KG1 (cell line): Measurements from ENCODE around the gene DDOST.
"Not testable (repeated sequence)": the region's sequence is repeated elsewhere in the genome, so short reads cannot be mapped to it uniquely, and the experiment has no call there.

Source experiments
- DNase-seq: peaks from one replicate; lab custom pipeline; 2025; lab: John Stamatoyannopoulos, UW

Gene DDOST

GRCh38 chr1:20624709-20625108, 36.5 kb downstream of the DDOST start:
- DNase-seq, result no peak

DNA sequence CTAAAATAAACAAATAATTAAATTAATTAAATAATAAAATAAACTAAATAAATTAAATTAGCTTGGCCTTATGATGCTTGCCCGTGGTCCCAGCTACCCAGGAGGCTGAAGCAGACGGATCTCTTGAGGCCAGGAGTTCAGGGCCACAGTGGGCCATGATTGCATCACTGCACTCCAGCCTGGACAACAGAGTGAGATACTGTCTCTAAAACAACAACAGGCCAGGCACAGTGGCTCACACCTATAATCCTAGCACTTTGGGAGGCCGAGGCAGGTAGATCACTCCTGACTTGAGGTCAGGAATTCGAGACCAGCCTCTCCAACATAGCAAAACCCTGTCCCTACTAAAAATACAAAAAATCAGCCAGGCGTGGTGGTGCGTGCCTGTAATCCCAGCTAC, 40.2 kb downstream of the DDOST start:
- DNase-seq, result no peak

DNA sequence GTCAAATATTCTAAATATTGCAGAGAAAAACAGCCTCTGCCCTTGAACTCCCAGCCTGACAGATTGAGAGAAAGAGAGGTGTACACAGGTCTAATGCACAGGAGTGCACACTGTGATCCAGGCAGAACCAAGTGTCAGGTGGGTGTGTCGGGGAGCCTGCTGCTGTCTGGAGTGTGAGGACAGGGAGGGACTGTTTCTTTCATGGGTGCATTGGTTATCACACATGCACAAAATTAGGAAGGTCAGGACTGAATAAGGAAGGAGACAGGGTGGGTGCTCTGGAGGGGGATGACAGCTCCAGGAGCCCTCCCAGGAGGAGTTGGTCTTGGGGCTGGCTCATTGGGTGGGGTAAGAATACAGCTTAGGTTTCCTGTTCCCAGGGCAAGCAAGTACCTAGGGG, 41.2 kb downstream of the DDOST start:
- DNase-seq, result no peak

DNA sequence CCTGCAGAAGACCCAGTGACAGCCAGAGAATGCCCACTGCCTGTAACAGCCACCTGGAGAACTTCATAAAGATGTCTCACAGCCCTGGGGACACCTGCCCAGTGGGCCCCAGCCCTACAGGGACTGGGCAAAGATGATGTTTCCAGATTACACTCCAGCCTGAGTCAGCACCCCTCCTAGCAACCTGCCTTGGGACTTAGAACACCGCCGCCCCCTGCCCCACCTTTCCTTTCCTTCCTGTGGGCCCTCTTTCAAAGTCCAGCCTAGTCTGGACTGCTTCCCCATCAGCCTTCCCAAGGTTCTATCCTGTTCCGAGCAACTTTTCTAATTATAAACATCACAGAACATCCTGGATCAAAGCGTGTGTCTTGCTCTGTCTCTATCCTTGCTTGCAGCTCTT, 42.6 kb downstream of the DDOST start:
- DNase-seq, result no peak

GRCh38 chr1:20616847-20617487, 44.2 kb downstream of the DDOST start:
- DNase-seq, result no peak

DNA sequence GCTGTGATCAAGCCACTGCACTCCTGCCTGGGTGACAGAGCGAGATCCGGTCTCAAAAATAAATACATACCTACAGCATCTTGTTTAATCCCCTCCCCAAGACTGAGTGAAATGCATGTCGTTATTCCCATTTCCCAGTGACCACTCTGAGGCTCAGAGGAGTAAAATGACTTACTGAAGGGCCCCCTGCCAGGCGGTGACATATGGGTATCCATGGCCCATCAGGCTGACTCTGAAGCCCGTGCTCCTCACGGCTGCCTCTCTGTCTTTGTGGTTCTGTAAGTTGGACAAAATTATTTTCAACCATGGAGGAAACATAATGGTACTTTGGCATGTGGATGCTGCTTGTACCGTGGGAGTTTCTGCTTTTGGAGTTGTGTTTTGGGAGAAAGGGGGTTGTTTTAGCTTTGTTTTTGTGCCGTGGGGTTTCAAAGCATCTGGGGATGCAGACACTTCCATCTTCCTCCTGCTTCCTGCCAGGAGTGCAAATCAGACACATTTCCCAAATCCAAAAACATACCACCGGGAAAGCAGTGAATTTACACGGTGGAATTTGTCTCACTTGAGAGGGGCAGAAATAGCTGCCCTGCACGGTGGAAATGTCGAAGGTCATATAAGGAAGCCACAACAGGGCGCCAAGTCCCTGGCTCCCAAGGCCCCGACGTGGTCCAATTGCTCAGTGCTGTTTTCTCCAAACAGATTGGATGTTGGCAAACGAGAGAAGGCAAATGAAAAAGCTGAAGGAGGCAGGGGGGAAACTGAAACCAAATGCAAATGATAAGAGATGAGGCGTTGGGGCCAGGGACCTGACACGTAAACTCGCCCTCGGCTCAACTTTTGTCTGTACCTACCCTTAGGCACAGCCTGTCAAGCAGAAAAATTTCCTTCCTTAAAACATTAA, 45.0 kb downstream of the DDOST start:
- no peak for DNase-seq

DNA sequence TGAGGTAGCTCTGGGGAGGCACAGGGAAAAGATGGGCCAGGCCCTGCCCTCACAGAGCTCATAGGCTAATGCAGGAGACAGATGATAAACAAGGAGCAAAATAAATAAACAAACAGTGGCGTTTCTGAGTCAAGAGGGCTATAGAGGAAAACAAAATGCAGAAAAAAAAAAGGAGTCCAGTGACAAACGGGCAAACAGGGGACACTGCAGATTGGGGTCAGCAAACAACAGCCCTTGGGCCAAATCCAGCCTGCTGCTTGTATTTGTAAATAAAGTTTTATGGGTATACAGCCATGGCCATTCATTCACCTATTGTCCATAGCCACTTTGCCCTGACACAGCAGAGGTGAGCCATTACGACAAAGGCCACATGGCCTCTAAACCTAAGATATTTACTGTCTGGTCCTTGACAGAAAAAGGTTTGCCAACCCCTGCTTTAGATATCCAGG, 47.0 kb downstream of the DDOST start:
- no peak for DNase-seq

DNA sequence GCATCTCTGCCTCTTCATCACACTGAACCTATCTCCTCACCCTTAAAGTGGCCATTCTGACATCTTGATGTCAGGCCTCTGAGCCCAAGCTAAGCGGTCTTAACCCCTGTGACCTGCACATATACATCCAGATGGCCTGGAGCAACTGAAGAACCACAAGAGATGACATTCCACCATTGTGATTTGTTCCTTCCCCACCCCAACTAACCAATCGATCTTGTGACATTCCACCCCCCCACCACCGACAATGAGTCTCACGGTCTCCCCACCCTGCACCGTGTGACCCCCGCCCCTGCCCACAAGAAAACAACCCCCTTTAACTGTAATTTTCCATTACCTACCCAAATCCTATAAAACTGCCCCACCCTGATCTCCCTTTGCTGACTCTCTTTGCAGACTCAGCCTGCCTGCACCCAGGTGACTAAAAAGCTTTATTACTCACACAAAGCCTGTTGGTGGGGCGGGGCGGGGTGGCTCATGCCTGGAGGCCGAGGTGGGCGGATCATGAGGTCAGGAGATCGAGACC, 48.9 kb downstream of the DDOST start:
- DNase-seq, result no peak

DNA sequence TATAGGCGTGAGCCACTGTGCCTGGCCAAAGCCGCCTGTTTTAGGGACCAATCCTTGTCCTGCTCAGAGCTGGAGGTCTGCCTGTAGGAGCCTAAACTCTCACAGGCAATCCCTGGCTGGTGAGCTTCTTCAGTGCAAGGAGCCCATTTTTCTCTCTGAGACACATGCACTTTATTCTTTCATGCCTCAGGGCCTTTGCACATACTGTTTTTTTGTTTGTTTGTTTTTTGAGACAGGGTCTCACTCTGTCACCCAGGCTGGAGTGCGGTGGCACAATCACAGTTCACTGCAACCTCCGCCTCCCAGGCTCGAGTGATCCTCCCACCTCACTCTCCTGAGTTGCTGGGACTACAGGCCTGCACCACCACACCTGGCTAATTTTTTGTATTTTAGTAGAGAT, 49.5 kb downstream of the DDOST start:
- DNase-seq, result no peak

DNA sequence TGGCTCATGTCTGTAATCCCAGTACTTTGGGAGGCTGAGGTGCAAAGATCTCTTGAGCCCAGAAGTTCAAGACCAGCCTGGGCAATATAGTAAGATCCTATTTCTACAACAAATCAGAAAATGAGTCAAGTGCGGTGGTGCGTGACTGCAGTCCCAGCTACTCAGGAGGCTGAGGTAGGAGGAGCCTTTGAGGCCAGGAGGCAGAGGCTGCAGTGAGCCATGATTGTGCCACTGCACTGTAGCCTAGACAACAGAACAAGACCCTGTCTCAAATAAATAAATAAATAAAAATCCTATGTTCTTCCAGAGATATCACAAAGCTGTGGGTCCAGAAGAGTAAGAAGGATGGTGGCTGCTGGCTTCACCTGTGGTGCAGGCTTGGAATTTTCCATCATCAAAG, 50.2 kb downstream of the DDOST start:
- DNase-seq, result no peak

- no peak for DNase-seq
These were observed 51.6 kb downstream of the DDOST start for GRCh38 chr1:20609541-20609940.

DNA sequence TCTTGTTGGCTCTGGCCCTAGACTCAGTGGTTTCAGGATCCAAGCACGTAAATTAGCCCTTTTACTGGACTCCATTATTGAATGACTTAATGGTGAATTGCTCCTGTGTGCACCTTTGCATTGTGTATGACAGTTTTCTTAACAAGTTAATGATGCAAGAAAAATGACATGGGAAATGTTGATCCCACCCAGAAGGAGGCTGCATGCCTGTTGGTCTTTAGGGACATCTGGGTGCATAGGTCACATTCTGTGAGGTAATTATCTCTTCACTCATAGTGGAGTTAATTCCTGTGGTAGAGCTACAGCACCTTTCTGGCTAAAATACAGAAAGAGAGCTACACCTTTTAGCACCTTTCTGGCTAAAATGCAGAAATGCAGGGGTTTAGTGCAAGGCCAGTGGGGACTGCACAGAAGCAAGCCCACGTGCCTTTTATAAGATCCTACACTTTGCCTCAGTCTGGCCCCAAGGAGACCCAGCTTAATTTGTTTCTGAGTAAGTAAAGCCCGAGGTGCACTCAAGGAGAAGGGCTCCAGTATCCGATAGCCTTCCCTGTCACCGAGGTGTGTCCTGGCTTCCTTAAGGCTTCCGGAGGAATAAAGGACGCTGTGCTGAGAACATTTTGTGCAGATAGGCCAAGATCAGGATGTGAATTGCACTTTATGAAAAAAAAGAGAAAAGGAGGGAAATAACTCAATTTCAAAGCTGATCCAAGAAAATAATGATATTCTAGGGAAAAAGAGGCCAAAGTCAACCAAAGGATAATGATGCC, 54.2 kb downstream of the DDOST start:
- not testable (repeated sequence) for DNase-seq

GRCh38 chr1:20604678-20605077, 56.5 kb downstream of the DDOST start:
- DNase-seq, result no peak

GRCh38 chr1:20603504-20604464, 57.4 kb downstream of the DDOST start:
- no peak for DNase-seq

GRCh38 chr1:20602851-20603450, 58.2 kb downstream of the DDOST start:
- no peak for DNase-seq
